HG03565 (cell line): Measurements from ENCODE around the gene KCTD20.
"Not testable (repeated sequence)": the region's sequence is repeated elsewhere in the genome, so short reads cannot be mapped to it uniquely, and the experiment has no call there.

Source experiments
- ATAC-seq: cut with Tn5 transposase; IDR thresholded peaks from one replicate; pipeline ENCODE4 v1.9.1; 2021; ENCODE audit warnings: mild to moderate bottlenecking, moderate library complexity; ENCODE audit not compliant: unreplicated experiment

Gene KCTD20

GRCh38 chr6:36442671-36443470 is at the start of gene KCTD20, which contains the start of gene PXT1:
TSS of gene KCTD20 (plus strand) at chr6:36443000. CDS start at chr6:36470098, 27,098 bp downstream.
TSS of gene PXT1 (minus strand) at chr6:36442854. CDS start at chr6:36426082, 16,772 bp downstream.
- ATAC-seq, result peak; percentile 76

- no peak for ATAC-seq
Measured at GRCh38 chr6:36399970-36400369, 42.8 kb upstream of the KCTD20 start.

- ATAC-seq, result no peak
Measured at GRCh38 chr6:36402481-36402880, 40.3 kb upstream of the KCTD20 start.

- ATAC-seq, result no peak
Measured at GRCh38 chr6:36404164-36404563, 38.6 kb upstream of the KCTD20 start.

- not testable (repeated sequence) for ATAC-seq
Measured at GRCh38 chr6:36409718-36410117, 33.1 kb upstream of the KCTD20 start.

GRCh38 chr6:36413489-36414480 is 29.0 kb upstream of the KCTD20 start:
- ATAC-seq, result no peak

GRCh38 chr6:36414481-36414880 is 28.3 kb upstream of the KCTD20 start:
- ATAC-seq, result no peak

- no peak for ATAC-seq
Measured at GRCh38 chr6:36418558-36418957, 24.2 kb upstream of the KCTD20 start.

GRCh38 chr6:36419310-36419709 is 23.5 kb upstream of the KCTD20 start:
- no peak for ATAC-seq

- no peak for ATAC-seq
Measured at GRCh38 chr6:36422714-36423100, 20.1 kb upstream of the KCTD20 start.

GRCh38 chr6:36423101-36423824 is 19.5 kb upstream of the KCTD20 start:
- peak; percentile 87 for ATAC-seq

GRCh38 chr6:36426622-36427021 is 16.2 kb upstream of the KCTD20 start:
- no peak for ATAC-seq

GRCh38 chr6:36428911-36429310 is 13.9 kb upstream of the KCTD20 start:
- ATAC-seq, result no peak

- no peak for ATAC-seq
Measured at GRCh38 chr6:36430351-36430750, 12.4 kb upstream of the KCTD20 start.

- no peak for ATAC-seq
Measured at GRCh38 chr6:36431197-36431596, 11.6 kb upstream of the KCTD20 start.

GRCh38 chr6:36432151-36432671 is 10.6 kb upstream of the KCTD20 start:
- ATAC-seq, result no peak

- ATAC-seq, result no peak
Measured at GRCh38 chr6:36436466-36436865, 6.3 kb upstream of the KCTD20 start.

- ATAC-seq, result no peak
Measured at GRCh38 chr6:36441307-36441894, 1.4 kb upstream of the KCTD20 start.

GRCh38 chr6:36442103-36442670 is 613 bp upstream of the KCTD20 start:
- ATAC-seq, result no peak
